Activated naive CD8-positive, alpha-beta T cell treated with anti-CD3 and anti-CD28 coated beads, Interleukin-2, amount 50 U/mL, for 16 hours (primary cell): ENCODE measurements around the gene FOXQ1.

ENCODE experiments used
- DNase-seq: peaks from one replicate; pipeline ENCODE4 v3.0.0-alpha.2; 2020; ENCODE audit warnings: low read depth, low spot score

The FOXQ1 gene

GRCh38 chr6:1362643-1363042 lies 50.7 kb downstream of the FOXQ1 start:
- no peak for DNase-seq

GRCh38 chr6:1363298-1363697 lies 51.4 kb downstream of the FOXQ1 start:
- no peak for DNase-seq

GRCh38 chr6:1363729-1364572 lies 52.1 kb downstream of the FOXQ1 start:
- DNase-seq, result no peak
